Measurements from ENCODE around the gene ZFAND2B. TPM values are rescaled to one million over a fixed set of nuclear protein-coding genes. Genes with fewer than 3 reads are reported as not detected.
"Not testable (repeated sequence)": the region's sequence is repeated elsewhere in the genome, so short reads cannot be mapped to it uniquely, and the experiment has no call there.

Gene ZFAND2B
- total and polyA plus RNA-seq, 10 donors: 39.4 to 77.7 (median 52.4) TPM

DNA sequence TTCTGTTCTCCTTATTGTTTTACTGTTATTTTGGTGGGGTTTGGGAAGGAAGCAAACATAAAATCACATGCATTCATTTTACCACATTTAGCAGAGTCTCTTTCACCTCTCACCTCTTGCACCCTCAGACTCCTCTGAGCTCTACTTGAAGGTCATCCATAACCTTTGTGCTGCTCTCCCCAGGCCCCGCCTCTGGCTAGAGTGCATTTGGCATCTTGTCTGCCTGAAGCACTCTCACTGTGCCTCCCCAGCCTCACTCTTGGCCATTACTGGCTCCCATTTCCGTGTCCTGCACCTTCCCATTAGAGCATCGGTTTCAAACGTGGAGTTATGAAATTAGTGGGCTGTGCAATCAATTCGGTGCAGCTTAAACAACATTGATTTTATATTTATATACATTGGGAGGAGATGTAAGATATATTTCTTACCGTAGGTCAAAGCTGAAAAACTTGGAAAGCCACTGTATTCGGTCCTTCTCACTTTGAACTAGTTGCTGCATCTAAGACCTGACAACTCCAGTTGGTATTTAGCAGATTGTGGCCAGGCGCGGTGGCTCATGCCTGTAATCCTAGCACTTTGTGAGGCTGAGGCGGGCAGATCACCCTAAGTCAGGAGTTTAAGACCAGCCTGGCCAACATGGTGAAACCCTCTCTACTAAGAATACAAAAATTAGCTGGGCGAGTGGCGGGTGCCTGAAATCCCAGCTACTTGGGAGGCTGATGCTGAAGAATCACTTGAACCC is 6.9 kb upstream of the ZFAND2B start:
- peaks cover 0 to 20% (median 0%) of the 10 kb centered on the region in 7 donors for H3K27me3 ChIP-seq (replicated peaks in 1 of 7)

DNA sequence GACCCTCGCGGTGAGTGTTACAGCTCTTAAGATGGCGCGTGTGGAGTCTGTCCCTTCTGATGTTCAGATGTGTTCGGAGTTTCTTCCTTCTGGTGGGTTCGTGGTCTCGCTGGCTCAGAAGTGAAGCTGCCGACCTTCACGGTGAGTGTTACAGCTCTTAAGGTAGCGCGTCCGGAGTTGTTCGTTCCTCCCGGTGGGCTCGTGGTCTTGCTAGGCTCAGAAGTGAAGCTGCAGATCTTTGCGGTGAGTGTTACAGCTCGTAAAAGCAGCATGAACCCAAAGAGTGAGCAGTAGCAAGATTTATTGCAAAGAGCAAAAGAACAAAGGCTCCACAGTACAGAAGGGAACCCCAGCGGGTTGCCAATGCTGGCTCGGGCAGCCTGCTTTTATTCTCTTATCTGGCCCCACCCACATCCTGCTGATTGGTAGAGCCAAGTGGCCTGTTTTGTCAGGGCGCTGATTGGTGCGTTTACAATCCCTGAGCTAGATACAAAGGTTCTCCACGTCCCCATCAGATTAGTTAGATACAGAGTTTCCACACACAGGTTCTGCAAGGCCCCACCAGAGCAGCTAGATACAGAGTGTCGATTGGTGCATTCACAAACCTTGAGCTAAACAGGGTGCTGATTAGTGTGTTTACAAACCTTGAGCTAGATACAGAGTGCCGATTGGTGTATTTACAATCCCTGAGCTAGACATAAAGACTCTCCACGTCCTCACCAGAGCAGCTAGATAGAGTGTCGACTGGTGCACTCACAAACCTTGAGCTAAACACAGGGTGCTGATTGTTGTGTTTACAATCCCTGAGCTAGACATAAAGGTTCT is 5.9 kb upstream of the ZFAND2B start:
- H3K4me1 ChIP-seq; H3K9me3 ChIP-seq; H3K36me3 ChIP-seq; intact Hi-C loops (cut with DNase I; ENCODE audit: low total_unique reads): not testable (repeated sequence)
- H3K4me3 ChIP-seq: peak overlapping the region in 1 of 8 donors; percentile 35
- 68 to 81% (median 79%) methylated on average over 23 to 25 of the region's 26 CpGs for WGBS, 5 donors
- H3K27ac ChIP-seq: peak overlapping the region in 3 of 8 donors; percentile 13 to 68 (median 48)
- peaks cover 0 to 20% (median 0%) of the 10 kb centered on the region in 7 donors for H3K27me3 ChIP-seq (replicated peaks in 1 of 7)
- peak; percentile 54 for DNase-seq

More for the DNA sequence above, 6.9 kb upstream of the ZFAND2B start:
- H3K4me3 ChIP-seq: no peak overlapping the region
- no peak for TF ChIP-seq POLR2A (IDR thresholded peaks at IDR 0.05)
- TF ChIP-seq, protein P1, sequence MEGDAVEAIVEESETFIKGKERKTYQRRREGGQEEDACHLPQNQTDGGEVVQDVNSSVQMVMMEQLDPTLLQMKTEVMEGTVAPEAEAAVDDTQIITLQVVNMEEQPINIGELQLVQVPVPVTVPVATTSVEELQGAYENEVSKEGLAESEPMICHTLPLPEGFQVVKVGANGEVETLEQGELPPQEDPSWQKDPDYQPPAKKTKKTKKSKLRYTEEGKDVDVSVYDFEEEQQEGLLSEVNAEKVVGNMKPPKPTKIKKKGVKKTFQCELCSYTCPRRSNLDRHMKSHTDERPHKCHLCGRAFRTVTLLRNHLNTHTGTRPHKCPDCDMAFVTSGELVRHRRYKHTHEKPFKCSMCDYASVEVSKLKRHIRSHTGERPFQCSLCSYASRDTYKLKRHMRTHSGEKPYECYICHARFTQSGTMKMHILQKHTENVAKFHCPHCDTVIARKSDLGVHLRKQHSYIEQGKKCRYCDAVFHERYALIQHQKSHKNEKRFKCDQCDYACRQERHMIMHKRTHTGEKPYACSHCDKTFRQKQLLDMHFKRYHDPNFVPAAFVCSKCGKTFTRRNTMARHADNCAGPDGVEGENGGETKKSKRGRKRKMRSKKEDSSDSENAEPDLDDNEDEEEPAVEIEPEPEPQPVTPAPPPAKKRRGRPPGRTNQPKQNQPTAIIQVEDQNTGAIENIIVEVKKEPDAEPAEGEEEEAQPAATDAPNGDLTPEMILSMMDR (IDR thresholded peaks at IDR 0.05 in 8 of 11, conservative IDR thresholded peaks at IDR 0.05 in 3 of 11): no peak
- TF ChIP-seq POLR2AphosphoS5 (IDR thresholded peaks at IDR 0.05): no peak
- intact Hi-C loops (cut with DNase I; ENCODE audit: low total_unique reads): no loop called here
- H3K36me3 ChIP-seq: no peaks in the 10 kb centered on the region
- DNase-seq: peak; percentile 22
- no peaks in the 10 kb centered on the region for H3K4me1 ChIP-seq
- no peaks in the 10 kb centered on the region for H3K9me3 ChIP-seq
- 84 to 88% (median 86%) methylated on average over 12 of the region's 12 CpGs for WGBS, 5 donors
- H3K27ac ChIP-seq: no peak overlapping the region

DNA sequence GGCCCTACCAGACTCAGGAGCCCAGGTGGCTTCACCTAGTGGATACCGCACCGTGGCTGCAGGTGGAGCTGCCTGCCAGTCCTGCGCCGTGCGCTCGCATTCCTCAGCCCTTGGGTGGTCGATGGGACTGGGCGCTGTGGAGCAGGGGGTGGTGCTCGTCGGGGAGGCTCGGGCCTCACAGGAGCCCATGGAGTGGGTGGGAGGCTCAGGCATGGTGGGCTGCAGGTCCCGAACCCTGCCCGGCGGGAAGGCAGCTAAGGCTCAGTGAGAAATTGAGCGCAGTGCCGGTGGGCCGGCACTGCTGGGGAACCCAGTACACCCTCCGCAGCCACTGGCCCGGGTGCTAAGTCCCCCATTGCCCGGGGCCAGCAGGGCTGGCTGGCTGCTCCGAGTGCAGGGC is 5.3 kb upstream of the ZFAND2B start:
- intact Hi-C loops (cut with DNase I; ENCODE audit: low total_unique reads); H3K36me3 ChIP-seq; H3K9me3 ChIP-seq; H3K27ac ChIP-seq; DNase-seq; H3K4me1 ChIP-seq; H3K4me3 ChIP-seq: not testable (repeated sequence)
- WGBS, 5 donors: 83 to 94% (median 91%) methylated on average over 8 to 21 of the region's 21 CpGs
- H3K27me3 ChIP-seq (replicated peaks in 1 of 7): peaks cover 0 to 20% (median 0%) of the 10 kb centered on the region in 7 donors

DNA sequence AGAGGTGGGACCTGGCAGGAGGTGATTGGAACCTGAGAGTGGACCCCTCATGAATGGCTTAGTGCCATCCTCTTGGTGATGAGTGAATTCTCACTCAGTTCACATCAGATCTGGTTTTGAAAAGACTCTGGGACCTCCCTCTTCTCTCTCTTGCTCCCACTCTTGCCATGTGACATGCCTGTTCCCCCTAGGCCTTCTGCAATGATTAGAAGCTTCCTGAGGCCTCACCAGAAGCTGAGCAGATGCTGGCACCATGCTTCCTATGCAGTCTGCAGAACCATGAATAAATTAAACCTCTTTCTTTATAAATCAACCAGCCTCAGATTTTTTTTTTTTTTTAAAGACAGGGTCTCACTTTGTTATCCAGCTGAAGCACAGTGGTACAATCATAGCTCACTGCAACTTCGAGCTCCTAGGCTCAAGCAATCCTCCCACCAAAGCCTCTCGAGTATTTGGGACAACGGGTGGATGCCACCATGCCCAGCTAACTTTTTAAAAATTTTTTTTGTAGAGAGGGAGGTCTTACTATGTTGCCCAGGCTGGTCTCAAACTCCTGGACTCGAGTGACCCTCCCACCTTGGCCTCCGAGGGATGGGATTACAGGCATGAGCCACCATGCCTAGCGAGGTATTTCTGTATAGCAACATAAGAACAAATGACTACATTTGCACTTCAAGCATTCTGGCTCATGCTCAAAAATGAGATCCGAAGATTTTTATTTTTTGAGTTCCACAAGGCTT is 2.0 kb upstream of the ZFAND2B start:
- intact Hi-C loops (cut with DNase I; ENCODE audit: low total_unique reads): loop anchor here (5.0 kb wide), 1 partner anchor 32 kb away; the partner anchor contains the start of gene SLC23A3
- WGBS, 5 donors: 87 to 97% (median 95%) methylated on average over 7 of the region's 7 CpGs
- Histone ChIP-seq H3K27me3 (replicated peaks in 1 of 7) (peaks cover 0 to 7% (median 0%) of the 10 kb centered on the region in 7 donors), H3K4me3 (no peak overlapping the region), H3K36me3 (peaks cover 0 to 21% (median 13%) of the 10 kb centered on the region in 6 donors), H3K4me1 (peaks cover 7 to 36% (median 27%) of the 10 kb centered on the region in 6 donors), H3K9me3 (no peaks in the 10 kb centered on the region), H3K27ac (no peak overlapping the region)
- TF ChIP-seq, protein P1 (IDR thresholded peaks at IDR 0.05 in 8 of 11, conservative IDR thresholded peaks at IDR 0.05 in 3 of 11): no peak
- TF ChIP-seq POLR2A (IDR thresholded peaks at IDR 0.05): no peak
- TF ChIP-seq POLR2AphosphoS5 (IDR thresholded peaks at IDR 0.05): no peak
- DNase-seq: peak; percentile 34

Data from spleen (tissue), 11 donors.